Inferior parietal cortex (tissue), 1 donor: ENCODE data around the gene KCNA5.

ENCODE experiments used
- DNase-seq: peaks from one replicate; pipeline ENCODE4 v3.0.0-alpha.2; 2016; ENCODE audit errors: extremely low spot score

Gene KCNA5

DNA sequence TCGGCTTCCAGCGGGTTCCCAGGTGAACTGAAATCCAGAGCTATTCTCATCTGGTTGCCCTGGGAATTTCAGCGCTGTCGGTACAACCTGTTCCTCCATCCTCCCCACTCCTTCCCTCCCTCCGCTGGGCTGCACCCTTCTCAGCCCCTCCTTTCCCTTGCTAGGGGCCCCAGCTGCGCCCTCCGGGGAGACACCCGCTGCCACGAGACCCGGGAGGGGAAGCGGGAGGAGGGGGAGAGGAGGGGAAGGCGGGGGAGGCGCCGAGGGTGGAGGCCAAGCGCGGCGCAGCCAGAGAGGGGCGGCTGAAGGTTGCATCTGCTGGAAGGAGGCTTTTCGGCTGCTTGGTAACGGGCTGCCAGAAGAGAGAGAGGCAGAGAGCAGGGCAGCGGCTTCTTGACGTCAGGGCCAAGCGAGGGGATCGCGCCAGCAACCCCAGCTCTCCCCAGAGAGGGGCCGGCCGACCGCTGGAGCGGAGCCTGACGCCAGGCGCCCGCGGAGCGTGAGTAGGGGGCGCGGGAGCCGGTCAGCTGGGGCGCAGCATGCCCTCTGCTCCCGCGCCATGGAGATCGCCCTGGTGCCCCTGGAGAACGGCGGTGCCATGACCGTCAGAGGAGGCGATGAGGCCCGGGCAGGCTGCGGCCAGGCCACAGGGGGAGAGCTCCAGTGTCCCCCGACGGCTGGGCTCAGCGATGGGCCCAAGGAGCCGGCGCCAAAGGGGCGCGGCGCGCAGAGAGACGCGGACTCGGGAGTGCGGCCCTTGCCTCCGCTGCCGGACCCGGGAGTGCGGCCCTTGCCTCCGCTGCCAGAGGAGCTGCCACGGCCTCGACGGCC, at the start of gene KCNA5:
Gene KCNA5 (plus strand): TSS at position 291 of the 831 bp plus-strand sequence. CDS start 269 bp downstream, at position 560.
- DNase-seq = no peak

DNA sequence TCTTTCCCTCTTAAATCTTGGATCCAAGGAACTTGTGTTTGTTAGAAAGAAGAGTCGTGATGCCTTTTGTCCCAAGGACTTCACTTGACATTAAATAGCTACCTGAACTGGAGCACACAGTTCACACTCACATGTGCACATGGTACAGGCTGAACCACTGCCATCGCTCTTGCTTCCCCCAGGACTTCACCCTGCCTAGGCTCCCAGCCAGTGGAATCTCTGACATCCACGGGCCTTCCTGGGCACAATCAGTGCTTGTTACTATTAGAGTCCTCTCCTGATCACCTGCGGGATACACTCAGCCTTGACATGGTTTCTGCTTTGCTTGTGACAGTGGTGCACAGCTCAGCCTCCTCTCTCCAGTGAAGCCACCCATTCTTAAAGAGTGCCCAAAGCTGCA, 49.1 kb upstream of the KCNA5 start:
- DNase-seq = no peak

DNA sequence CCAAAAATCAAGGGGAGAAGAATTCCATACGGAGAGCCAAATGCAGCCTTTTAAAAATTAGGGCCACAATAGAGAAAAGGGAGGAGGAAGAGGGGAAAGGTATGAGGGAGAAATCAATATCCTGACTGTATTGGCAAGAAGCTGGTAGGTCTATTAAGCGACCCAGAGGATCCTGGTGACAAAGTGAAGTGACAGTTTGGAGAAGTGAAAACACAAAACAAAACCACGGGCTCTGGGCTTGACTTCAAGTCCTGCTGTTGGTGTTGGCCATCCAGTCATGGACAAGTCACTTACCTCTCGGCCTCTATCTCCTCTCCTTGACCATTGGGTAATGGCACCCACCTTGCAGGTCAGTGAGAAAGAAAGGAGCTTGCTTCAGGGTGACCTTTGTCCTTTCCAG, 47.0 kb upstream of the KCNA5 start:
- no peak for DNase-seq

DNA sequence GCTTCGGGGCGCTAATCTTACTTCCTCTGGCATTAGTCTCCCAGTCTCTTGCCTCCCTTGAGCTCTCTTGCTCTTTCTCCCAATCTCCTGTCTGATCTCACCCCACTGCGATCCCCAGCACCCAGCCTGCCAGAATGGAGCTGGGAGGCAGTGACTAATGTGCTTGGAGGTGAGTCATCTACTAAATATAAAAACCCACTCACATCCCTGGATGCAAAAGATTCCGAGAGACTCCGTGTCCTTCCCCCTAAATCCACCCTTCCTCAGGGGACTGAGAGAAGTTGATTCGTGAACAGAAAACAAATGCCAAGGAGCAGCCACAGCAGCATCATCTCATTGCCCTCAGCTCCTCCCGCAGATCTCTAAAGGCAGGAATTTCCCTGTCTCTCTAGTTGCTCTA, 45.7 kb upstream of the KCNA5 start:
- peak; percentile 58 for DNase-seq

DNA sequence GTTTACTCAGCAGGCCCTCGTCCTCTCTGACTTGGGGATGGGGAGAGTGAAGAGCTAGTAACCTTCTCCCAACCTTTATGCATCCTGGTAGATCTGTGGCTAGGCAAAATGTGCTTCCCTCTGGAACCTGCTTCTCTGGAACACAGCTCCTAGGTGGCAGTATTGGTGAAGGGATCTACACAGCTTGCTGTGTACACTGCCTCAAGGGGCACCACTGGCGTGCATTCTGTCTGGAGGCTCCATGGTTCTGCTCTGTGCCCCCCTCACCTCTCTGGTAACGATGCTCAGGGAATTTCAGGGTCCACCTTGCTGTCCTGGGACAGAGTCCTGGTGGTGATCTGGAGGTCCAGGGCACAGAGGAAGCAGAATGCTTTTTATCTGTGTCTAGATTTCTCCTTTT, 43.5 kb upstream of the KCNA5 start:
- no peak for DNase-seq

DNA sequence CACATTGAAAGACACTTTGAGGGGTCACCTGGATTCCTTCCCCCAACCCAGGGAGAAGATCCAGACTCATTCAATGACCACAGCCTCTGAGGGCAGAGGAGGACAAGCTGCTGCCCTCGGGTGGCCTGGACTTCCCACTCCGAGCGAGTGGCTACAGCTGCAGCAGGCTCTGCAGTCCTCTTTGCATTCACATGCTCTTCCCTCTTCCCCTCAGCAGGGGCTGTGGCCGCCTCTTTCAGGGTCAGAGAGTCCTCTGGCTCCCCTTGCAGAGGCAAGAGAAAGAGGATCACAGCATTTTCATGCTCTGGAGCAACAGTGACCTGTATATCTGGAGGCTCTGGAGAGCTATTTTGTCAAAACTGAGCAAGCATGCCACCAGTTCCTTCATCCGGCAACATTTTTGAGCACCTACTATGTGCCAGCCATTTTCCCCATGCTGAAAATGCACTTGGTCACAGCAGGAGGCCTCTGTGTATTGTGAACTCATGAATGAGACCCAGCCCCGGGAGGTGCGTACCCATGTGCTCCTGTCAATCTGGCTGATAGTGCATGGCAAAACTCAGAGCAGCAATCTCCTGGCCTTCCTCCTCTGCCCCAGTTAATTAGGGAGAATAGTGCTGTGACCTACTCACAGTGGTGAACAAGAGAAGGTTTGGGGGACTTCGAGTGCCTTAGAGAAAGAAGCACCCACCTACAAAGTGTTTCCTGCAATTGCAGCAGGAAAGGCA, 42.9 kb upstream of the KCNA5 start:
- no peak for DNase-seq

DNA sequence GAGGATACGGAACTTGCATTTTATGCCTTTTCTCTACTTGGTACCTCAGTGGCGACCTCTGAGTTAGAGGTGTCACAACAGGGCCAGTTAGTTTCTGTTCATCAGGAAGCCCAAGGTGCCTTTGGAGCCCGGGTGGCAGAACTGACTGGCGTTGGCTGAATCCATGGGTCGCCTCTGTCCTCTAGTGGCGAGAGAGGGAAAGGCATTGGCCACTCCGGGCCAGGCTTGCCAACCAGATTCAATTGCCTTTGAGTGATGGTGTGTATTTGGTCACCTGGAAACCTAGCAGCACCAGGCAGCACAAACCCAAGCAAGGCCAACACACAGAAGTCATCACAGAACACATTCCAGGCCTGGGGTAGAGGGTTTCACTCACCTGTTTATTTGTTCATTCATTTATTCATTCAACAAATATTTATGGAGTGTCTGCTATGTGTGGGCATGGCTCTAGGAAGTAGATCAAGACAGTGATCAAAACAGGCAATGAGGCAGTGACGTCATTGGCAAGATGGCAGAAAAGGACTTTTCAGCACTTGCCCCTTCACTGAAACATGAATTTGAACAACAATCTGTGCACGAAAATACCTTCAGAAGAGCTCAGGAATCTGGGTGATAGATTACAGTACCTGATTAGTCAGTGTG, 40.5 kb upstream of the KCNA5 start:
- DNase-seq = peak; percentile 75

DNA sequence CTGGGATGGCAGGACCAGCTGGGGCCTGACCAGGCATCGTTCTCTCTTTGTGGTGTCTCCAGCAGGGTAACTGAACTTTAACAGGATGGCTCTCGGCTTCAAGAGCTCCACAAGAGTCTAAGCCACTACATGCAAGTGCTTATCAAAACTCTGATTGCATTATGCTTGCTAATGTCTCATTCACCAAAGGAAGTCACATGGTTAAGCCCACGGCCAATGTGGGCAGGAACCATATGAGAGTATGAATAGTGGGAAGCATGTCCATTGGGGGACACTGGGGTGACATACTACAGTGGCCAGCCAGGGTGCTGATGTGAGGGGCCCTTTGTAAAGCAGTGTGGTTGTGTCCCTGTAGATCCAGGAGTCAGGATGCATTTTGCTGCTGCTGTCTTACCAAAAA, 35.0 kb upstream of the KCNA5 start:
- DNase-seq = no peak

DNA sequence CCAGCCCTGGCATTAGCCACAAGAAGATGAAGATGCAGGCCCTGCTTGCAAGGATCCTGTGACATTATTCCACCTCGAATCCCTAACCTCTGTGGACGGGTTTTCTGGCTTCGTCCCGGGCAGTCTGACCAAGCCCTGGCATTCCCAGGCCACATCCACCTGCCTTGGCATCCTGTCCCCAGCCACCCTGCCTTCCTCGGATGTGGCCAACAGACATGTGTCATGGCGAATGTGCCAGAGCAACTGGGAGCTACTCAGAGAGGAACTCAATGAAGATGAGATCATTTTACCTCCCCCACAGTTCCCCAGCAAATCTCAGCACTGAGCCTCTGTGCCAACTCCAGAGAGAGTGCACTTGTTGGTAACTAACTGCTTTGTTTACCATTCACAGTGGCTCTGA, 33.5 kb upstream of the KCNA5 start:
- DNase-seq = no peak

DNA sequence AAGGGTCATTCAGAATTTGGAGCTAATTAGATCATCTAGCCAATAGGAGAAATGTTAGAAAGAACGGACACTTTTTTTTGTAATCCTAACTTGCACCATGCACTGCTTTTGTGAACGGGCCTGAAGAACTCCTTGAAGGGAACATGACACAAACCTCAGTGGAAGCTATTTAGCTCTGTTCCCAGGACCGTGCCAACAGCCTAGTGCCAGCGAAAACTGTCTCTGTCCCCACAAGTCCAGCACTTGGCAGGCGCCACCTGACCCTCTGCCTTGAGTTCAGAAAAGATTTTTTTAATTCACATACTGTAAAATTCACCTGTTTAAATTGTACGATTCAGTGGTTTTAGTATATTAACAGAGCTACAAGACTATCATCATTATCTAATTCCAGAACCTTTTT, 31.3 kb upstream of the KCNA5 start:
- DNase-seq = no peak

DNA sequence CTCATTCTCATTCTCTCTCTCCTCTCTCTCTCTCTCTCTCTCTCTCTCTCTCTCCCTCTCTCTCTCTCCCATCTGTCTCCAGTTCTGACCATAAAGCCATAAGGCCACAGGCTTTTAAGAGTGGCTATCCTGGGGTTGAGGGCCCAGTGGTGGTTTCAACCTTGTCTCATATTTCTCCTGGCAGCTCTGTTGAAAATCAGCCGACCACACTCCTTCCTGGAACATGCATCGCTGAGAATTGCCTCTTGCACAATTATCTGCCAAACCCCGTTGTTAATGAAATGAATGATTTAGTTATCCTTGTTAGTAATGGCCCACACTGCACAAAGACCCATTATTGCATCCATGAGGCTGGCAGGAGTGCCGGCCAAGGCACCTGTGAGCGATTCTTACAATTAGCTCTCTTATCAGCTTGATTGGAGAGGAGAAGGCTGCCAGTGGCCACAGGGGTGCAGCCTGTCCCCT, 30.4 kb upstream of the KCNA5 start:
- DNase-seq = peak; percentile 42

DNA sequence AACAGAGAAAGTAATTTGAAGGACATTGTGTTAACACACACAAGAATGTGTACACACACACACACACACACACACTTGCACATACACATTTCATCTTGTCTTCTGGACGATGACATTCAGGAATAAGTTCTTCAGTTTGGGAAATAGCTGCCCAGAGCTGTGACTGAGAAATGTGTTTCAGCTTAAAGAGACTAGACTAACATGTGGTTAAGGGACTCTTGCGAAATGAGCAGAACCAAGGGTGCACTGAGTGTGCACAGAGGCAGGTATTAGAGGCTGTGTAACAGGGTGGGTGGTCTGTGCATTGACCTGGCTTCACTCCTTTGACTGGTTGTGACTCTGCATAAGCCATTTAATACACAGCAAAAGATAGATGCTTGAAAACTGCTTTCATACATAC, 29.4 kb upstream of the KCNA5 start:
- DNase-seq = no peak

DNA sequence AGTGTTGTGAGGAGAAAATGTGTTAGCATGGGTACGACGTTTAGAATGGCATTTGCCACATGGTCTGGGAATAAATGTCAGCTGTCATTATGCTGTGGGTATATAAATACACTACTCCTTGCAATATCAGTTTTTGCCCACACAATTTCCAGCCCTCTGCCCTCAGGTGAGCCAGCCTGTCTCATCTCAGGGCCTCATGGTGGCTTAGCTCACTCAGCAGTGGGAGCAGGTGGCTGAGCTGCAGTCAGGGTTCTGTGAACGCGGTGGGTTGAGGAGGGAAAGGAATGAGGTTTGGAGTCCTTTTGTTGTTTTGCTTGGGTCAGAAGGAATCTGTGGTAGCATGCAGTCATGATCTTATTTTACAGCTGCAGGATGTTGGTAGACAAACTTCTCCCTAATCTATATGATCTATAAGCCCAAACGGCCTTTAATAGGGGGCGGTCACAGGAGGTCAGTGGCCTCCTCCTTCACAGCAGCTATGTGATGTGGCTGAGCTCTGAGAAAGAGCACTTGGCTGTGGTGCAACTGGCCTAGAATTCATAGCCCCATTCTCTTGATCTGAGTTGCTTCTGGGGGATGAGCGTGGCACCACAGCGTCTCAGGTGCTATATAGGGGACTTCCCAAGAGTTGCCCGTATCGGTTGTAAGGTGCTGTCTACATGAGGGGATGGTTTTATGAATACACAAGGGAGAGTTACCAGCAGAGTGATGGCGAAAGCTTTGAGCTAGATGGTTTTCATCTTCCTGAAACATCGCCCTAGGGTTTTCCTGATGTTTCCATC, 27.8 kb upstream of the KCNA5 start:
- DNase-seq = no peak

DNA sequence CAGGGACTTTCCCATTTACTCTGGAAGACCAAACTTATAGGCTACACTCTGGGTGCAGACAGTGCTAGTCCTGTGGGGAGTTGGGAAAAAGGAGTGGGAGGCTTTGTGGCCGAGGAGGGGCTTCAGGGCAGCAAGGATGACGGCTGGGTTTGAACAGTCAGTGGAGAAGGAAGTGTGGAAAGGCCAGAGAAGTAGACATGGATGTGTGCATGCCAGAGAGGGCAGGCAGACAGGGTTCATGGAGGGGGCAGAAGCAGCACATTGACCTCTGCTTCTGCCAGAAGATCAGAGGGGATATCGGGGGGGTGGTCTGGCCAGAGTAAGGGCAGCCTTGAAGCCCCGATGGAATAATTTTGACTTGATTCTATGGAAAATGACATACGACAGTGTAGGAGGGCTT, 27.2 kb upstream of the KCNA5 start:
- no peak for DNase-seq

DNA sequence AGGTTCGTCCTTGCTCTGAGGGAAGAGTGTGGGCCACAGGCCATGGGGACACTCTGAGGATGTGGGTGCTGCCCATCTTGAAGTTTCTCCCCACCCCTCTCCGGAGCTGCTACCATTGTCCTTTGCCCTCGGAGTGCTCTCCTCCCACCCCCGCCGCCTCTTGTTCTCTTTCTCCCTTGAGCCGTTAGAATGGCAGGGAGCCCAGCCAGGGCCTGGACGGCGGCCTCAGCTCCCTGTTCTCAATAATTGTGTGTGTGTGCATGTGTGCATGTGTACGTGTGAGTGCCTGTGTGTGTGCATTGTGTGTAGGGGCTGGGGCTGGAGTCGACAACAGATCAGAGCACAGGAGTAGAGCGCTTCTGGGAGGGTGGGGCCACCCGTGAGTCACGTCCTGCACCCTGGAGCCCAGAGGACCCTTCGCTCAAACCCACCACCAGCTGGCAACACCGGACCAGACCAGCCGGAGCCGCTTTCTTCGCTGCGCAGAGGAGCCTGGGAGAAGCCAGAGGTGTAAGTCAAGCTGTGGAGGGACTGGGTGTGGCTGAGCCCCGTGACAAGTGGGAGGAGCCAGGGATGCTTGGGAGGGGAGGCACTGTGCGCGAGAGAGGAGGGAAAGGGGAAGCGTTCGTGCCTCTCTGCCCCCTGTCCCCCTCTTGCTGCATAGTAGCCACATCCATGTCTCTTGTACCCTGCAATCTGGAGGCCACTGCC, 25.9 kb upstream of the KCNA5 start:
- DNase-seq = no peak

DNA sequence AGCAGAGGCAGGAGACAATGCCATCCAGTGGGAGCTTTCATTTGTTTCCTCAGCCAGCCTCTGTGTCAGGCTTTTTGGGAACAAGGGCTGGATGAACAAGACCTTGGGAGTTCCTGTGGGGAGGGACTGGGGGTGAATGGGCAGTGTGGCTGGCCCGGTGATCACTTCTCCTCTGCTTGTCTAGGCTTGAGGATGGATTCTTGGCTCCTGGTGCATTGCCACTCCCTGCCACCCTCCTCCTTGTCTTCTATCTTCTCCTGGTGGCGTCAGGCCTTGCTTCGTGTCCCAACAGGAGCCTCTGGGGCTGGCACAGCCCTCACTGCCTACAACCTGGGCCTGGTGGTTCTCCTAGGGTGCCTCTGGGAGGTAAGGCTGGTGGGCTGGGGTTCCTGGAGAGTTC, 25.0 kb upstream of the KCNA5 start:
- no peak for DNase-seq

DNA sequence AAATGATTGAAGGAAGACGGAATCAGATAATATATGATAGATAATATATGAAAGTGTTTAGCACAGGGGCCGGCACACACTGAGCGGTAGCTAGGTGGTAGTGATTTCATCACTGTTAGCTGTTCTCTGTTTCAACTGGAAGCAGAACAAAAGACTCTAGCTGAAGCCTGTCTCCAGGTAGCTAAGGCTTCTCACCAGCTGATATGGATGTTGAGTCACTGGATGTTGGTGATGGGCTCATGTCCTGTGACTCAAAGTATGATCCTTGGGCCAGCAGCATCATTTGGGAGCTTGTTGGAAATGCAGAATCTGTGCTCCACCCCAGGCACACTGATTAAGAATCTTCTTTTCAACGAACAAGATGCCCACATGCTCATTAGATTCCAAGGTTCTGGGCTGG, 21.7 kb upstream of the KCNA5 start:
- no peak for DNase-seq

DNA sequence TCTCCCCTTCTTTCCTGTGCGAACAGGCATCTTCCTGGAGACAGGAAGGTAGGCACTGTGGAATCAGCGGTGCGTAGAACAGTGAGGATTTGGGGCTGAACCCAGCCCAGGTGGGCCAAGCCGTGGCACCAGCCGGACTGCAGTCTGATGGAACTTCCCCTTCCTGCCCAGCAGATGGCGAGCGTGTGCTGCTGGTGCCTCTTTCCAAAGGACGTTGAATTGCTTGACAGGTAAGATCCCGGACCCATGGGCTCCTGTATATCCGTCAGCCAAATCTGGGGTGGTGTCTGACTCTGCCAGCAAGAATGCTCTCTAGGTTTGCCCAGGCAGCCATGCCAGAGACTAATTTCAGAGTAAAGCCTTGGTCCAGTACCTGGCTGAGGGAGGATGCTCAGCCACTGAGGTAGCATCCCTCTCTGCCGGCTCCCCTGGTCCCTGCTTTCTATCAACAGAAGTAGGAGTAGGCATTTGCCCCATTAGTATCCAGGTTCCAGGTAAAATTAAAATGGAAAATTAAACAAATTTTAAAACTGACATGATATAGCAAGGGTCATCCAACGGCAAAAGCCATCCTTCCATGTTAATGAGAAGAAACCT, 21.1 kb upstream of the KCNA5 start:
- DNase-seq = no peak

DNA sequence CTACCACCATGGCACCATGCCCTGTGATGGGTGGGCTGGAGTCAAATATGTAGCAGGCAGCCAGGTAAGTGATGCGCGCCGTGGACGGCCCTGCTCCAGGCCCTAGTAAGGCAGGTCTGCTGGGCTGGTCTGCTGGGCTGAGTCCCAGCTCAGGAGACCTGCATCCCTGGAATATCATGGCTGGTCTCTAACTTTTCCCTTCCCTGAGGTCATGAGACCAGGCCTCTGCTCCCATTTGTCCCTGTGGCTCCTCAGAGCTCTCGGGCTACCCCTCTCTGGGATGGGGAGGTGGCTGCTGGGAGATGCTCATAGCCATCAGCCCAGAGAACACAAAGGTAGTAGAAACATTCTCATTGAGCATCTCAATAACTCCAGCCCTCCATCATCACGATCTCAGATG, 19.8 kb upstream of the KCNA5 start:
- no peak for DNase-seq

DNA sequence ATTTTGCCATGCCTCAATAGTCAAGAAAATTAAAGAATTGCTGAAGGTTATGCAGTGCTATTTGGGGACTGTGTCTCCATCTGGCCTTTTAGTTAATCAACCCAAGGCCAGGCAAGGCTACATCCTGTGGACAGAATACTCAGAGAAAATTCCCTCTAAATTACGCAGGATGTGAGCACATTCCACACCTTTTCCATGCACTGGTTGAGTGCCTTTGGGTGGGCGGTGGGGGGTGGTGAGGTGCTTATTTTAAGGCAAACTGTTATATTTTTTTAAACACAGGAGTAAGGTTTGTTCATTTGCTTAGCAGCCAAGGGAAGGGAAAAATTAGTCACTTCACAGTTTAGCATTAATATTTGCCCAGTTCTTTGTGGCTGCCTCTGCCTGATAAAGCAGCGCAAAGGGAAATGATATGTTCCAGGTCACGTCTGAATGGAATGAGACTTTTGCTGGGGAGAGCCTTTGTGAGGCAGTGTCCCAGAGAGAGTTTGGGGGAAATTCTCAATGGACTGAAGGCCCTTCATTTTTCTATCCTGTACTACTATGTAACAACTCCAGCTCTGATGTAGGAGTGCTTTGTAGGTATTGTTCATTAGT, 17.2 kb upstream of the KCNA5 start:
- DNase-seq = no peak
